KMS-11 (cell line): ENCODE results near the gene INTS2.

Experiments
- H2AFZ ChIP-seq: fragments of 200-600 bp; sonication (generic); 2 replicates; pipeline ENCODE4 v1.6.1; 2016; ENCODE audit warnings: antibody characterized with exemption, mixed run types, low read depth
- H3K27ac ChIP-seq: fragments of 200-600 bp; sonication (generic); 2 replicates; pipeline ENCODE4 v1.6.1; 2016; ENCODE audit warnings: mild to moderate bottlenecking, mixed run types
- H3K27me3 ChIP-seq: fragments of 200-600 bp; sonication (generic); 2 replicates; pipeline ENCODE4 v1.6.1; 2017; ENCODE audit warnings: mild to moderate bottlenecking, low read depth, mixed run types, moderate library complexity; ENCODE audit not compliant: insufficient read depth
- H3K36me3 ChIP-seq: fragments of 200-600 bp; sonication (generic); 2 replicates; pipeline ENCODE4 v1.6.1; 2017; ENCODE audit warnings: mild to moderate bottlenecking, mixed run types; ENCODE audit not compliant: insufficient read depth
- H3K4me1 ChIP-seq: fragments of 200-600 bp; sonication (generic); 2 replicates; pipeline ENCODE4 v1.6.1; 2016; ENCODE audit warnings: mild to moderate bottlenecking, low read depth, mixed run types; ENCODE audit not compliant: poor library complexity, severe bottlenecking
- H3K4me2 ChIP-seq: fragments of 200-600 bp; sonication (generic); 2 replicates; pipeline ENCODE4 v1.7.0; 2016; ENCODE audit warnings: mild to moderate bottlenecking, mixed run types
- H3K4me3 ChIP-seq: fragments of 200-600 bp; sonication (generic); IDR thresholded peaks from 2 replicates; pipeline ENCODE4 v1.6.1; 2017; ENCODE audit warnings: low read depth, low read length, mixed read lengths; ENCODE audit not compliant: insufficient read depth
- H3K79me2 ChIP-seq: fragments of 200-600 bp; sonication (generic); 2 replicates; pipeline ENCODE4 v1.6.1; 2016; ENCODE audit warnings: low read depth, mixed run types; ENCODE audit not compliant: insufficient read depth
- H3K9ac ChIP-seq: fragments of 200-600 bp; sonication (generic); 2 replicates; pipeline ENCODE4 v1.6.1; 2016; ENCODE audit warnings: mild to moderate bottlenecking, mixed run types
- H4K20me1 ChIP-seq: fragments of 200-600 bp; sonication (generic); 2 replicates; pipeline ENCODE4 v1.6.1; 2016; ENCODE audit warnings: mild to moderate bottlenecking, mixed run types; ENCODE audit not compliant: insufficient read depth
- TF ChIP-seq, protein P1 (sequence below): fragments of 200-600 bp; sonication (generic); conservative IDR thresholded peaks from 2 replicates; pipeline ENCODE4 v1.6.1; 2017; ENCODE audit warnings: low read depth, mild to moderate bottlenecking, antibody characterized with exemption, low read length, moderate library complexity, mixed read lengths

INTS2 gene

DNA sequence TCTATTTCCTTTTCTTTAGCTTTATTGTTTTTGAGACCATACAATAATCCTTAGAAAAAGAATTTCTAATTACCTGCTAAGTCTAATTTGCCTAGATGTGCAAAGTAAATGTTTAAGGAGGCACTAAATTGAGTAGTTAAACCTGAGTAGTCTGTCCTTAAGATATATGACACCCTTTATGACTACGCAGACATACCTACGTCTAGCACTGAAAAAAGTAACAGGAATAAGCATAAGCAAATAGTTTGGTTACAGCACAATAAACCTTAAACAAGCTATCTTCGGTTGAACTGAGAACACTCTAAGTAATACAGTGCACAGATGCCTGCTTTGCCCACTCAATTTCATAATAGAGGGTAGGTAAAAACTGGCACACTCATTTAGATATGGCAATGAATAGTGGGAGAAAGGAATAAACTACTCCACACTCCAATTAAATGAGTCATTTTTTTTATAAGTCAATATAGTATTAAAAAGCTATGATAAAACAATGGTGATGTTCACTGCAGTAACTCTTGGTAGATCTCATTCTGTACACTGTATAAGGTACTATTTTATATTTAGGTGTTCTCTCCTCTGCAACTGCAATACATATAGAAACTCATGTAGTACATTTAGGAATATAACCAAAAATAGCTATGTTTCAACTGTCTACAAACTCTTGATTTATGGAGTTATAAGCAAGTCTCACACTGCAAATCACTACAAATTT lies 19.7 kb upstream of the INTS2 start:
- Histone ChIP-seq H2AFZ (no peak overlapping the region), H3K4me2 (no peak overlapping the region), H3K4me3 (no peak overlapping the region), H3K79me2 (no peaks in the 10 kb centered on the region), H3K27me3 (no peaks in the 10 kb centered on the region), H3K36me3 (peaks cover 7% of the 10 kb centered on the region; the same call in 1 of the 2 replicates), H3K27ac (no peak overlapping the region), H3K9ac (no peak overlapping the region; the same call in 1 of the 2 replicates), H3K4me1 (no peaks in the 10 kb centered on the region), H4K20me1 (no peaks in the 10 kb centered on the region)
- TF ChIP-seq, protein P1, sequence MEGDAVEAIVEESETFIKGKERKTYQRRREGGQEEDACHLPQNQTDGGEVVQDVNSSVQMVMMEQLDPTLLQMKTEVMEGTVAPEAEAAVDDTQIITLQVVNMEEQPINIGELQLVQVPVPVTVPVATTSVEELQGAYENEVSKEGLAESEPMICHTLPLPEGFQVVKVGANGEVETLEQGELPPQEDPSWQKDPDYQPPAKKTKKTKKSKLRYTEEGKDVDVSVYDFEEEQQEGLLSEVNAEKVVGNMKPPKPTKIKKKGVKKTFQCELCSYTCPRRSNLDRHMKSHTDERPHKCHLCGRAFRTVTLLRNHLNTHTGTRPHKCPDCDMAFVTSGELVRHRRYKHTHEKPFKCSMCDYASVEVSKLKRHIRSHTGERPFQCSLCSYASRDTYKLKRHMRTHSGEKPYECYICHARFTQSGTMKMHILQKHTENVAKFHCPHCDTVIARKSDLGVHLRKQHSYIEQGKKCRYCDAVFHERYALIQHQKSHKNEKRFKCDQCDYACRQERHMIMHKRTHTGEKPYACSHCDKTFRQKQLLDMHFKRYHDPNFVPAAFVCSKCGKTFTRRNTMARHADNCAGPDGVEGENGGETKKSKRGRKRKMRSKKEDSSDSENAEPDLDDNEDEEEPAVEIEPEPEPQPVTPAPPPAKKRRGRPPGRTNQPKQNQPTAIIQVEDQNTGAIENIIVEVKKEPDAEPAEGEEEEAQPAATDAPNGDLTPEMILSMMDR = no peak

DNA sequence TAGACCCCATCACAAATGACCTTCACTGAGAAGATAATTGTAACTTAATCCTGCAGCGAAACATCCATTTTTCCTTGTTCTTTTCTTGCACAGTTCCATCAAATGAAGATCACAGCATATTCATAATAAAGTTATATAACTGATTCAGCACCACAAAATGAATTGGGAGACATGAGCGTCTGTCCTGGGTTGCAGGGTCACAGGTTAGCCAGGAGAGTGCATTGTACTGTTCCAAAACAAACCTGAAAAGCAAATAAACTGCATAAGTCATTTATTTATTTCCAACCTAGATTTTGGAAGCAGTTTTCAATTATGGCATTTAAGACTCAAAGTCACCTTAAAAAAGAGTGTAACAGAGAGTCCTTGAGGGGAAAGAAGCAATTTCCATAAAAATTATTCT lies 18.6 kb upstream of the INTS2 start:
- Histone ChIP-seq H3K4me1 (no peaks in the 10 kb centered on the region), H3K27ac (no peak overlapping the region), H3K36me3 (peaks cover 7% of the 10 kb centered on the region; the same call in 1 of the 2 replicates), H3K4me2 (no peak overlapping the region), H4K20me1 (no peaks in the 10 kb centered on the region), H2AFZ (no peak overlapping the region), H3K79me2 (no peaks in the 10 kb centered on the region), H3K9ac (no peak overlapping the region), H3K4me3 (no peak overlapping the region), H3K27me3 (no peaks in the 10 kb centered on the region)
- TF ChIP-seq, protein P1 = no peak

DNA sequence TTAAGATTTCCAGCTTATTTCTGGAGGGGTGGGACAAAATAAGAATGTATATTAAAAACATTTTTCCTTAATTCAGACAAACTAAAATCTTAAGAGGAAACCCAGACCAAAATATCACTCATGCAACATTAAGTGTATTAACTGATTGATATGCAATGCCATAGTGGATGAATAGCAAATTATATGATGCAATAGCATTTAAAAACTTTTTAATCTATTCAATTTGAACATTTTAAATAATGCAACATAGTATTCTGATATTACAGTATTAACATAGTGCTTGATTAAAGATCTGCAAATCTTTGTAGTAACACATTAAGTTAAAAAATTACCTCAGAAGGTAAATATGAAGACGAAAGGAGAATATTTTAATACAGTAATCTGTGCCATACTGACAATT lies 15.3 kb upstream of the INTS2 start:
- H4K20me1 ChIP-seq = no peaks in the 10 kb centered on the region
- H3K27ac ChIP-seq = no peak overlapping the region
- H3K79me2 ChIP-seq = no peaks in the 10 kb centered on the region
- no peaks in the 10 kb centered on the region for H3K4me1 ChIP-seq
- no peak overlapping the region for H3K4me2 ChIP-seq
- no peak overlapping the region for H3K9ac ChIP-seq
- TF ChIP-seq, protein P1 = no peak
- H3K27me3 ChIP-seq = no peaks in the 10 kb centered on the region
- peaks cover 7% of the 10 kb centered on the region; the same call in 1 of the 2 replicates for H3K36me3 ChIP-seq
- H3K4me3 ChIP-seq = no peak overlapping the region
- H2AFZ ChIP-seq = no peak overlapping the region

DNA sequence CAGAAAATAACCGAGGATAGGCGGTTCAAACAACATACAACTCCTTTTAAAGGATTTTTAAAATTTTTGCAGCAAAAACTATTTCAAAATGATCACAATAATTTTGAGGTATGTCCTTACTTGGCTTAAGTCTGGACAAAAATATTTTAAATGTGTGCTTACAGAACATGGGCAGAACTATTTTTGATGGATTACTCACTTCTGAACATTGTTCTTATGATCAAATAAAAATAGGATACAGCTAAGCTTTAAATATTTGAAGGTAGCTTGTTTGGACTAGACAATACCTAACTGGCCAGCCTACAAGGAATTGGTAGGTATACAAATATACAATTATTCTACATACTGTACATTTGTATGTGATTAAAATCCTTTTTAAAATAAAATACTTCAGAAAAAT lies 14.3 kb upstream of the INTS2 start:
- no peak overlapping the region for H3K9ac ChIP-seq
- TF ChIP-seq, protein P1 = no peak
- H3K27me3 ChIP-seq = no peaks in the 10 kb centered on the region

More for the DNA sequence above, 14.3 kb upstream of the INTS2 start:
- Histone ChIP-seq H3K36me3 (peaks cover 7% of the 10 kb centered on the region; the same call in 1 of the 2 replicates), H3K27ac (no peak overlapping the region), H4K20me1 (no peaks in the 10 kb centered on the region), H3K4me3 (no peak overlapping the region), H3K4me1 (no peaks in the 10 kb centered on the region), H3K4me2 (no peak overlapping the region), H3K79me2 (no peaks in the 10 kb centered on the region), H2AFZ (no peak overlapping the region)
